GM21390 (cell line): Measurements from ENCODE around the gene CYSRT1.

Source experiments
- ATAC-seq: cut with Tn5 transposase; IDR thresholded peaks from one replicate; pipeline ENCODE4 v1.9.1; 2021; ENCODE audit not compliant: unreplicated experiment

The CYSRT1 gene

DNA sequence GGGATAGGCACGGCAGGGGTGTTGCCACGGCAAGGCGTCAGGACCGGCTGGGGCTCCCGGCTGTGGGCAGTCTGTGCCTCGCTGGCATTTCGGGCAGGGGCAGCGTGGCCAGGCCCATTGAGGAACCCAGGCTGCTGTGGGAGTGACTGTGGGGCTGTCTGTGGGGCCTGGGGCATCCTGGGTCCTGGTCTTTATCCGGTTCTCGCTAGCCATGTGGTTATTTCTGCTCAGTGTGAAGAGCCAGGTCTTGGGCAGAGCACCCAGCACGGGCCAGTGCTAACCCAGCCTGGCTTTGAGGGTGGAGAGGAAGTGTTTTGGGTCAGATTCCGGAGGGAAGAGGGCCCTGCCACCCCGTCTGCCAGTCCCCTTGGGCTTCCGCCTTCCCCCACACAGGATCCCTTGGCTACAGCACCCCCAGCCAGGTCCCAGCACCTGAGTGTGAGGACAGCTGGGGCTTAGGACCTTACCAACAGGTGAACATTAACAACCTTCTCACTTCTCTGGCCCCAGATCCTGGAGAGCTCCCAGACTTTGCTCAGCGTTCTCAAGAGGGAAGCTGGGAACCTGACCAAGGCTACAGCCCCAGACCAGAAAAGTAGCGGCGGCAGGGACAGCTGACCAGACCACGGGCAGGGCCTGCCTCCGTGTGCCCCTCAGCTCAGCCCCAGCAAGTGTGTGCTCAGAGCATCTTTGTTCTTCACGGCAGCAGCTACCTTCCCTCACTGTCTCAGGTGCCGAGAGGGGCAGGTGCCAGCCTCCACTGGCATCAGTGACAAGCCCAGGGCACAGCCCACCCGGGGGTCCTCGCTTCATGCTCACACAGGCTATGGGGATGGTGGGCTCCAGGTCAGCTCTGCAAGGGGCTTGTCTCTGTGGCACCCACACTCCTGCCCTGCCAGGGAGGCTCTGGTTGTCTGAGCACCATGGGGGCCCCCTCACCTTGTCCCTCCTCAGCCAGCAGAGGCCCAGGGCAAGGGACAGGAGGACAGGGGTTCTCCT, 35.4 kb upstream of the CYSRT1 start:
- ATAC-seq, result no peak

DNA sequence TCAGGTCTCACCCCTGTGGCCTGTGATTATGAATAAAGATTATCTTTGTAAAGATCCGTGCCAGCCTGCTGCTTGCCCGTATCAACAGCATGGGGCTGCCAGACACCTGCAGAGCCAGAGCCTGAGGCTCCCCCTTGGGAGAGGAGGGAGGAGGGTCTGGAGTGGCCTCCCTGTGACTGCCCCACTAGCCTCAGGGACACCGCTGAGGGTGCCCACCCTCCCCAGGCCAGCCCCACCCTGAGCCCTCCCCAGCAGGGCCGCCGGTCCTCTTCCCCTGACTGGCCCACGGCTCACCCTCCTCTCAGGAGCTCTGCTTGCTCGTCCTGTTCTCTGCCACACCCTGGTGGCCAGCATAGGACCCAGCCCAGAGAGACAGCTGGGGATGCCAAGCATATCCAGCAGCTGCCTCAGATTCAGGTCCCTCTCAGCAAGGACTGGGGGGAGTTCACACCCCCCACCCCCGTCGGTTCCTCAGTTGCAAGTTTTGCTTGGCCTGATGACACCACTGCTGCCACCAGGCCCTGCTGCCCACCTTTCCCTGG, 34.6 kb upstream of the CYSRT1 start:
- ATAC-seq, result no peak

DNA sequence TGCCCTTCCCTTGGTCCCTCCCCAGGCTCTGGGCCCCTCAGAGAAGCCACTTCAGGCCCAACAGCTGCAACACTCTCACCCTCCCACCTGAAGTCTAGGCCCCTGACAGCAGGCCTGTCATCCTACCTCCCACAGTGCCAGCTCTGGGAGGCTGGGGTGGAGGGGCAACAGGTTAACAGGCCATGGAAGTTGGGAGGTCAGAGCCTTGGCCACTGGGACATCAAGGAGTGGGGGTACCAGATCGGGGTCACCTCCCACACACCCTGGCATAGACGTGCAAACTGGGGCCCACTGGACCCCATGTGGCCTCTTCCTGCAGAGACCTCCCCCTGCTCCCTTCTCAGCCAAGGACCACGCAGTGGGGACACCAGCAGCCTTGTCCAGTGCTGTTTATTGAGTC, 33.7 kb upstream of the CYSRT1 start:
- no peak for ATAC-seq

DNA sequence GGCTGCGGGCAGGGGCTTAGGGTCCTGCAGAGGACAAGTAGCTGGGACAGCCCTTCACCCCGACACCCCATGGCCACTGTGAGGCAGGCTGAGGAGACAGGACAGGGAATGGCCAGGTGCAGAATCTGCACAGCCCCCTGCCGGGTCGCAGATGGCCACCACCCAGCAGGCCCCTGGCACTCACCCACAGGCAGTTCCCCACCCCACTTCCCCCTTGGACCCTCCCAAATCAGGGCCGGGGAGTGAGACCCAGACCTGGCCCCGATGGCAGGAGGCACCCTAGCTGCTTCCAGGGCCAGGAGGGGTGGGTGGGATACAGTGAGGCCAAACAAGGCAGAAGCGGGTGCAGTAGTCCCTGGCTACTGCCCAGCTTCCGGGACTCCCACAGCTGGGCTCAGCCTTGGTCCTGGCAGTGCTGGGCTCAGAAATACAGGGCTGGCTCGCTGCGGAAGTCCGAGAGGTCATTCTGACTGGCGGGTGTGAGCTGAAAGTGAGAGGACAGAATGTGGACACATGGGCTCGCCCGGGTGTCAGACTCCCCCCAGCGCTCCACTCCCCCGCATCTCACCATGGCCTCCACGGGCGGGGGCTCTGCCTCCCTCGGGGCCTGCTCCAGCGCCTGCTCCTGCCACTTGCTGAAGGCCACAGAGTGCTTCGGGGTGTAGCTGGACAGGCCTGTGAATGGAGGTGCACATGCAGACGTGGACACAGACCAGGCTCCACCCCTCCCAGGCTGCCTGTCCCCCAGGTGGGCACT, 33.1 kb upstream of the CYSRT1 start:
- no peak for ATAC-seq

DNA sequence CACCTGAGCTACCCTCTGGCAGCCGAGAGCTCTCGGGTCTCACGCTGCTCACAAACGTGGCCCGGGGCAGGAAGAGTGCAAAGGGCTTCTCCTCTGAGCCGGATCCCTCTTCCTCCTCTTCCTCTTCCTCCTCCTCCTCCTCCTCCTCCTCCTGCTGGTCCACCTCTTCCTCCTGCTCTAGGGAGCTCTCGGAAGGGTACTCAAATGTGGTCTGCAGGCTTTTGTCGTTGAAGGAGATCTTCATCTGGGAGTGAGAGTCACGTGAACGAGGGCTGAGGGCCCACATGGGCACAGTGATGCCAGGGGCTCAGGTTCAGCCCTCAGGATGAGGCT, 32.6 kb upstream of the CYSRT1 start:
- ATAC-seq, result no peak

DNA sequence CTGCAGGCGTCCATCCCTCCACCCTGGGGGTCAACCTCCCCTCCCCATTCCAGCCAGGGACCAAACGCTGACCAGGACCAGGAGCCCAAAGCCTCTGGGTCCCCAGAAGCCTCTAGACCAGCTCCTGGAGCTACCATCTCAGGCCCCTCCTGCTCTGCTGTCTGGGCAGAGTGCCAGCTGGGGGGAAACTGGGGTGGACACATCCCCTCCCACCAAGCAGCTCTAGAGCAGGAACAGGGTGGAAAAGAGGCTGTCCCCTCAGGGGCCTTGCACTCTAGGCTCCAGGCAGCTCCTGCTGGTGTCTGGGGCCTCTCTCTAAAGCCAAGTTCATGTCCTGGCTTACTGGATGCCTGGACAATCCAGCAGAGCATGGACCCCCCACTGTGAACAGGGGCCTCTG, 32.1 kb upstream of the CYSRT1 start:
- no peak for ATAC-seq

DNA sequence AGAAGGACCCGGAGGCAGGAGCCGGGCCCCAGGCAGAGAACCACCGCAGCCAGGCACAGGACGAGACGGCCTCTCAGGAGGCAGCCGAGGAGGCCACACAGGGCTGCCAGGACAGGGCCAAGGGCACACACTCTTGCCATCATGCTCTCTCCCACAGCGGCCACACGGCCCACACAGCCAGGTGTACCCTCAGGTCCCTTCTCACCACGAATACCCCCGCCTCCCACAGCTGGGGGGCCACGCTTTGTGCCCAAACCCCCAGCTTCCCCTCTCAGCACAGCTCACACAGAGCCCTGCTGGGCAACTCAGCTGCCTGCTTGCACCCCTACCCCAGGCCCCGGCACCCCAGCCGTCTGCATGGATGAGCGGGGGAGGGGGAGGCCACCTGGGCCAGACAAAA, 31.2 kb upstream of the CYSRT1 start:
- ATAC-seq, result no peak

DNA sequence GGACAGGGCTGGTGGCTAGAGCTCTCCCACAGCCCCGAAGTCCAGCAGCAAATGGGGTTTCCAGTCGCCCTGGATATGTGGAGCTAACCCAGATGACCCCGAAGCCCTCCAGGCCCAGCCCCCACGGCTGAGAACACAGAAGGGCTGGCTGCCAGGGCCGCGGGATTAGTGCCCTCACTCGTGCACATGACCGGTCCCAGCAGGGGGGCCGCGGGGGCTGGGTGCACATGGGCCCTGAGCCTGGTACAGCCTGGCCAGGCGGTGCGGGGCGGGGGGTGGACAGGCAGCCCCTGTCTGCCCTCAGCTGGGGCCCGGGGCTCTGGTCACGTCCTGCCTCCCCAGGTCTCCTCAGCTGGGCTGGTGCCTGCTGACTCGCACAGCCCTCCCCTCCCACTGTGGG, 30.6 kb upstream of the CYSRT1 start:
- no peak for ATAC-seq

DNA sequence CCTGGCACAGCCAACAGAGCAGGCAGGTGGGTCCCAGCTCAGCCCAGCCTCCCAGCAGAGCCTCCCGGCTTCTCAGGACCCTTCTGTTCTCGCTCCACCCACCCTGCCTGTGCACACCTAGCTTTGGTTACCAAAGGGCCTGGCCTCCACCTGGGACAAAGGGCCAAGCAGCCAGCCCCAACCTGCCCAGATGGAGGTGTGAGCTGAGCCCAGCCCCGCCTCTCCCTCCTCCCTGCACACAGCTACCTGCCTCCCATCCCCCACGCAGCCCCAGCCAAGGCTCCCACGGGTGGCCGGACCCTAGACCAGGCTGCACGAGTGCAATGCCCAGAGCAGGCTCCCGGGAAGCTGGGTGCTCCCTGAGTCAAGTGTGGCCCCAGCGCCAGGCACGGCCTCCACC, 30.1 kb upstream of the CYSRT1 start:
- ATAC-seq, result no peak

DNA sequence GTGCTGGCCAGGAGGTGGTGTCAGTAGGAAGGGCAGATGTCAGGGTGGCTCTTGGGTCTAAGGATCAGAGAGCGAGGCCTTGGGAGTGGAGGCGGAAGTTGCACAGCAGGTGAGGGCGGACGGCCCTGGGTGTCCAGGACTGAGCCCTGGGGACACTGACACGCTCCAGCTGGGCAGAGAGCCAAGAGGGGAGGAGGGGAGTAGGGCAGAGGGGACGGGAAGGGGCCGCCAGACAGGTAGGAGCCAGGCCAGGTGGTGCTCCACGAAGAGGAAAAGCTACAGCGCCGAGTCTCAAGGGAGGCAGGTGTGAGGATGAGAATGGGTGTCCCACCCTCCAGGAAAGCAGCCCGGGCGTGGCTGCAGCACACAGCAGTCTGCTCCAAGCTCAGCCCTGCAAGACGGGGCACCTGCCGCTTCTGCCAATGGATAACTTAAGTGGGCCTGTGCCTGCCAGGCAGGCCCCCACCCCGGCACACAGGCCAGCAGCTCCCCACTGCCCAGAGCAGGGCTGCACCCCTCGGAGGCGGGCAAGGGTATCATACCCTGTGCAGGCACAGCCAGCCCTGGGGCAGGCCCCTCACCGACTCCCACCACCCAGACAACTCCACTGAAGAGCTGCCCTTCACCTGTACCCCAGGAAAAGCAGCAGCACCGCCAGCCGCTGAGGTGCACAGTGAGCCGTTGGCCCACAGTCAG, 29.3 kb upstream of the CYSRT1 start:
- ATAC-seq, result no peak

DNA sequence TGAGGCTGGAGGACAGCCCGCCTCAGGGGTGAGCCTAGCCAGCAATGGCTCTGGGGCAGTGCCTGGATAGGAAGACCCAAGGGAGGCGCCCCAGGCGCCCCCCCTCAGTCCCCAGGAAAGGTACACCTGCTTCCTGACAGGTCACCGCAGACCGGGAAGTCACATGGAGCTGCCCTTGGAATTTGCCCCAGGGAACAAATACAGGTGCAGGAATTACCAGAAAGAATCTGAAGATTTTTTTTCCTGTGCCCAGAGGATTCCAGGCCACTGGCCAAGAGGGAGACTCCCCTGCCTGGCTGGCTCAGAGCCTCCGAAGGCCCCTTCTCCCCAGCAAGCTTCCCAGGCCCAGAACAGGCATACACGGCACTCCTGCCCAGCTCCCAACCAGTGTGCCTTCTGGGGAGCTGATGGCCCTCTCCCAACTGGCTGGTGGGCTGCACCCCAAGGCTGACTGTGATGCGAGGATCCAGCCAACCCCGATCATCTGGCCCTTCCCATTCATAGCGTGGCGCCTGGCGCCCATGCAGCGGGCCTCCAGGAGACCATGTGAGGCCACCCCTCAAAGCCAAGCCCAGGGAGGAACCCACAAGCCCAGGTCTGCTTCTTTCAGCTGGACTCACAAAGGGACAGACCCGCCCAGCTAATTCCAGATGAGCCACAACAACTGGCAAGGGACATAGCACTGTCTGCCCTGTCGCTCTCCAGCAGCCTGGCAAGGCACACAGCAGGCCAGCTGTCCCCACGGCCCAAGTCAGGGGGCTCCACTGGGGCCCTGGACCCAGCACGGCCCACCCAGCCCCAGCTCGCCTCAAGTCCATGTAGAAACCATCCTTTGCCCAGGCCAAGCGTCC, 26.7 kb upstream of the CYSRT1 start:
- ATAC-seq, result no peak

DNA sequence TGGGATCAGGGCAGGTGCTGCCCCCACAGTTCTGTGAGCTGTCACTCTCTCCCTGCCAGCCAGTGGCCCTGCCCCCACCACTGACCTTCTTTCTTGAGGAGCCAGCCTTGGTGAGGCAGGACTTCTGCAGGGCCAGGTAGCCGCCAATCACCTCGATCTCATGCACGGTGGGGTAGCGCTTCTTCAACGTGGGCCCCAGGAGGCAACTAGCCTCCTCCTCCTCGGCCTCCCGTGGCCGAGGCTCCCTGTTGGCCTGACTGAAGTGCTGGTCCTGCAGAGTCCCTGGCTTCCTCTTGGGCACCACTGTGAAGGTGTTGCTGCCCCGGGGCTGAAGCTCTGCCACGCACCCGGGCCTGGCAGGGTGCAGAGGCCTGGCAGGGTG, 26.1 kb upstream of the CYSRT1 start:
- no peak for ATAC-seq

DNA sequence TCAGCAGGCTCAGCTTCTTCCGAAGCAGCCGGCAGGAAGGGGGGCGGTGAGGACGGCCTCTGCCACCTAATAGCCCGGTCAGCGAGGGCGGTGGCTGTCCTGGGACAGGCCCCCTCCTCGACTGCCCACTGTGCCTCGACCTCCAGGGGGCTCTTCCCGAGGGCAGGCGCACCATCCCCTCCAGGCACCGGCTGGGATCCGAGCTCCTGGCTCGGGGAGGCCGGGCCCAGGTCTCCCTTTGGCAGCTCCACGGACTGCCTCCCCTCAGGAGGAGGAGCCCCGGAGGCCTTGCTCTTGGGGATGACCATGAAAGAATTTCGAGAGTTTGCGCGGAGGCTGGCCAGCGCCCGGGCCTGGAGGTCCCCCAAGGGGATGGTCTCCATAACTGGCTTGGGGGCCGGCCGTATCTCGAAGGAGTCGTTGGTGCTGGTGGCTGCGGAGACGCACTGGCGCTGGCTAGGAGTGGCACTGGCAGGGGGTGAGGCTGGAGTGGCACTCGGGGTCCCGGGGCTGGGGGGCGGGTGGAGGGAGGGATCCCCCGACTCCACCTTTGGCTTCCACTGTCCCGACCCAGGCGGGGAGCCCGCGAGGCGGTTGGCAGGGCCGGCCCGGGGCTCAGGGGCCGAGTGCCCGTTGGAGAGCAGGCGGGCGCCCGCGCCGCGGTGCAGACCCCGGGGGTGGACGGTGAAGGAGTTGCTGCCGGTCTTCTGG, 25.4 kb upstream of the CYSRT1 start:
- ATAC-seq, result no peak

DNA sequence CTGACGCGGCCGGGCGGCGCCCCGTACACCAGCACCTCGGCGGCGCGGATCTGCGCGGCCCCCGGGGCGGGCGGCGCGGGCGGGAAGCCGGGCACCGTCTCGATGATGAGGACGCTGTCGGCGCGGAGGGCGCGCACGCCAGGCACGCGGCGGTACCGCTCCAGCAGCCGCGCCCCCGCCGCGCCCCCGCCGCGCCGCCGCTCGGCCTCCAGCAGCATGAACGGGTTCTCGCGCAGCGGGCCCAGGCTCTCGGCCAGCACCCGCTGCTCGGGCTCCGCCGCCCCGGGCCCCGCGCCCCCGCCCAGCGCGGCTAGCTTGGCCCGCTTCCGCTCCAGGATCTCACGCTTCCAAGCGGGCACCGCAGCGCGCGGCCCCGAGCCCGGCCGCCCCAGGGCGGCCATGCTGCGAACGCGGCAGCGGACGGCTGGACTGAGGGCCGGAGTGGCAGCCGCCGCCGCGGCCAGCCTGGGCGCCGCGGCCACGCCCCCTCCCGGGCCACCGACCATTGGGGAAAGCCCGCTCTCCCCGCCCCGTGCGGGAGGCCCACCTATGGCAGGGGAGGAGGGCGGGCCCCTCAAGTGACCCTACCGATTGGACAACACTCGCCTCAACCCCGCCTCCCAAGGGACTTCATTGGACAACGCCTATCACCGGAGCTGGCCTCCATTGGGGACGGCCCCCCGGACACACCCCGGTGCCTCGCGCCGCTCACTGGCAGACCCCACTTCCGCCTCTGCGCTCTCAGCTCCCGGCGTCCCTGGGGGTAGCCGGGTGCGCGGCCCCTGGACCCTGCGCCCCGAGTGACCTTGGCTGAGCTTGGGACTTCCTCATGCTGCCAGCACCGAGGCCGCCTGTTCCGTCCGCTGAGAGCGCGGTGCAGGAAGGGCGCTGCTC, 24.4 kb upstream of the CYSRT1 start, which contains the start of gene TPRN:
TPRN (minus strand) TSS at position 431 of the 894 bp plus-strand sequence; CDS start at position 401, 30 bp downstream.
- ATAC-seq, result peak; percentile 78

DNA sequence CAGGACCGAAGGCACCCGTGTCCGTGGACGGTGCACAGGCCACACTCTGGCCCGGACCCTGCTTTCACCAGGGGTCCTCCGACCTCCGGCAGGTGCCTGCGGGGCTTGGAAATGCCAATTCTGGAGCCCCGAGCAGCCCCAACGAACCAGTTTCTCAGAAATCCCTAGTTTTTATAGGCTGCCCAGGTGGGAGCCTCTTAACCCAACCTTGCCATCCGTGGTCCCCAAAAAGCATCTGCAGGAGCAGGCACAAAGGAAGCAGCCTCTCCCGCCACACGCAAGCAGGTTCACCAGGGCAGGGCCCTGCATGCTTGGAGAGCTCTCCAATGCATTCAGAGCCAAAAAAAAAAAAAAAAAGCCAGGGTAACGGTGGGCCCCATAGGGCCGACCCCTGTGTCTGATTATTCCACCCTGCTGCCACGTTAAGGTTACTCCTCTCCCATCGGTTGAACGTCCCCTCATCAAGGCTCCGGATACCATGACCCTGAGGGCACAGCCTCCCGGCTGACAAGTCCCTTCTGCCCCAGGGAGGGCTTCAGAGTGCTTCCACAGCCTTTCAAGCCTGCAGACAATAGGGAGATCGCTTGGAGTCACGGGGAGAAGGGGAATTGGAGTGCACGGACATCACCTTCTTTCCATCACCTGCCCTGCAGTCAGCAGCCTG, 23.6 kb upstream of the CYSRT1 start:
- ATAC-seq, result no peak

DNA sequence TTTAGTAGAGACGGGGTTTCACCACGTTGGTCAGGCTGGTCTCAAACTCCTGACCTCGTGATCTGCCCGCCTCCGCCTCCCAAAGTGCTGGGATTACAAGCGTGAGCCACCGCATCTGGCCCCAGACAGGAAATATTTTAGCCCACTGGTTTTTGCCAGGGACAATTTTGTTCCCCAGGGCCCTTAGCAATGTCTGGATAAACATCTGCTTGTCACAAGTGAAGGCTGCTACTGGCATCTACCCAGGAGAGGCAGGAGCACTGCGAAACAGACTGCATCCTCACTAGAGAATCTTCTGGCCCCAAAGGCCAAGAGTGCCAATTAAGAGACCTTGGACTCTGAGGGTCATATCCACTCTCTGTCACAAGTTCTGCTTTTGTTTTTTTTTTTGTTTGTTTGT, 22.0 kb upstream of the CYSRT1 start:
- ATAC-seq, result no peak

DNA sequence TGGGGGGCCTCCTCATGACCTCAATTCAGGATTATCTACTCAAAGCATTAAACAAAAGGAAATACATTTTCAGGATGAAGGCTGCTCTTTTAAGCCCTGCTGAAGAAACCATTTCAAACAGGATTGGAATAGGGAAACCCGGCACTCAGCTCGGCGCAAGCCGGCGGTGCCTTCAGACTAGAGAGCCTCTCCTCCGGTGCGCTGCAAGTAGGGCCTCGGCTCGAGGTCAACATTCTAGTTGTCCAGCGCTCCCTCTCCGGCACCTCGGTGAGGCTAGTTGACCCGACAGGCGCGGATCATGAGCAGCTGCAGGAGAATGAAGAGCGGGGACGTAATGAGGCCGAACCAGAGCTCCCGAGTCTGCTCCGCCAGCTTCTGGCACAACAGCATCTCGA, 20.2 kb upstream of the CYSRT1 start:
- no peak for ATAC-seq
